ENCODE results near the gene CCDC190.
"Not testable (repeated sequence)": the region's sequence is repeated elsewhere in the genome, so short reads cannot be mapped to it uniquely, and the experiment has no call there.

Gene CCDC190

DNA sequence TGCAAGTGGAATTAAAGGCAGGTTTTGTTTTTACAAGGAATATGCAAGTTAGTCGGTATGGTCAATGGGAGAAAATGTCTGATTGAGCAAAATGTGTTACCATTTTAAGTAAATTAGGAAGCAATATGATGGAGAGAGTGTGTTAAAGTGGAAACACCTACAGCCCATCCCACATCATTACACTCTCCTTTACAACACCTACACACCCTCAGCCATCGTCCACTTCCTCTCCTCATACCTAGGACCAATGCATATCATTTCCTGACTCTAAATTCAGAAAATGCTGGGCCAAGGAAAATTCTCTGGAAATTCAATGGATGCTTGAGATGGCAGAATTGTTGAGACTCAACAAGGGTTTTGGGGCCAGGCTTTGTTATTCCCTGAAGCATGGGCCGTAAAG, 16.4 kb upstream of the CCDC190 start:
- no peak for DNase-seq

- DNase-seq = no peak
These were observed 15.8 kb upstream of the CCDC190 start for GRCh38 chr1:162876751-162877150.

- no peak for DNase-seq
These were observed 13.0 kb upstream of the CCDC190 start for GRCh38 chr1:162873671-162874666.

GRCh38 chr1:162872981-162873380, 12.0 kb upstream of the CCDC190 start:
- no peak for DNase-seq

- DNase-seq = not testable (repeated sequence)
These were observed 10.4 kb upstream of the CCDC190 start for GRCh38 chr1:162871417-162871816.

GRCh38 chr1:162868972-162869371, 8.0 kb upstream of the CCDC190 start:
- DNase-seq = no peak

- no peak for DNase-seq
These were observed 650 bp upstream of the CCDC190 start for GRCh38 chr1:162861625-162862024.

DNA sequence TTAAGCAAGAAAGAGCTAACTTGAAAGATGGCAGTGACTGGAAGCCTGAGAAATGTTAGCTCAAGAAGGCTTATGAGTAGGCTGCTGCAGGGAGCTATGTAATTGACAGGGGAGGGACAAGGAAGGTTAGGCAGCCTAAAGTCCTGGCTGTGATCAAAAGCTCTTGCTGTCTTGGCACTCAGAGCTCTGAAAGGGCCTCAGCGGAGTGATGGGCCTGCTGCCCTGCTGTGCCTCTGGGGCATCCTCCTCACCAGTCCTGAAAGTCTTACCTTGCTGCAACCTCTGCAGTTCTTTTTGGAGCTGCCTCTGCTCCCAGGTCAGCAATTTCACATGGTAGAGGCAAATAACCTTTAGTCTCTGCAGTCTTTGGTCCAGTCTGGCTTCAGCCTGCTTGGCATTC, 1.8 kb downstream of the CCDC190 start:
- DNase-seq = no peak

GRCh38 chr1:162857850-162858249, 3.1 kb downstream of the CCDC190 start:
- DNase-seq = no peak

DNA sequence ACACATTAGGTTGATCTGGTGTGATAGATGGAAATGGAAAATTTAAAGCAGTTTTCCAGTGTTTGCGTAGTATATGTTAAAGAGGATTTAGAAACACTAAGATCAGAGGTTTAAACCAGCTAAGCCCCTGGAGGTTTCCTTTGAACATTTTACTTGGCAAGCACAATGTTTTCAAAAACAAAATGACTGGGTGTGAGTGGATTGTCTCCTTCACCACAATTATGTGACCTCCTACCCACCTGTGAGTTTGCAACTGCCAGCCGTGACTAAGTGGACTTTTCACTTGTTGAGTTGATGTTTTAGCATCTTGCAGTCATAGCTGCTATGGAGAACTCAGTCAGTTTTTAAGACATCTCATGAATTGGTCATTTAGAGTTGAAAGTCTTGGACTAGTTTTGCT, 4.7 kb downstream of the CCDC190 start:
- DNase-seq = no peak

GRCh38 chr1:162855461-162856150, 5.4 kb downstream of the CCDC190 start:
- no peak for DNase-seq

GRCh38 chr1:162854245-162854882, 6.6 kb downstream of the CCDC190 start:
- DNase-seq = peak; percentile 41

- no peak for DNase-seq
These were observed 9.6 kb downstream of the CCDC190 start for GRCh38 chr1:162851341-162851740.

- DNase-seq = no peak
These were observed 11.3 kb downstream of the CCDC190 start for GRCh38 chr1:162849711-162850110.

DNA sequence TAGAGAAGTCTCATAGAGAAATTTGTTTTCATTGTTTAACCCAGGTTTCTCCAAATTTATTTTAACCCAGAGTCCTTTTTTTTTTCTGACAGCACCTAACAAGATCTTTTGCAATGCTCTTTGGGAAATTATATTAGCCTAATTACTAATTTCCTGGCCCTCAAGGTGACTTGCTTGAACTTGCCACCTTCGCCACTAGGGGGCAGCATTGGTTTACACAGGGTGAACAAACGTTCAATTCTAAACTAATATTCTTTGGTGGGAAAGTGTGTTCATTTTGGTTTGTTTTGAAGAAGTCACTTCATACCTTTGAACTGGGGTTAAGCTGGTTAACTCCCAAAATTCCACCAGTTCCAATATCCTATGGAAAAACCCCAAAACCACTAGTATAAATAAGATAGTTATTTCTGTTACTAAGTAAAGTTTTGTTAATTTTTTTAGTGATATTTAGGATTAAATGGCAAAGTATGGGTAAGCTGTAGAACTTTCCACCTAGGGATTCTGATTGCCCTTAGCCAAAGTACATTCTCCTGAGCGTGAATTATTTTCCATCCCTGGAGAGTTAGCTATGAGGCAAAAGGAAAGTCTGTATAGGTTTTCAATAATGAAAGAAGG, 13.0 kb downstream of the CCDC190 start:
- no peak for DNase-seq

- no peak for DNase-seq
These were observed 14.4 kb downstream of the CCDC190 start for GRCh38 chr1:162846256-162847212.

- DNase-seq = no peak
These were observed 16.8 kb downstream of the CCDC190 start for GRCh38 chr1:162844153-162844552.

DNA sequence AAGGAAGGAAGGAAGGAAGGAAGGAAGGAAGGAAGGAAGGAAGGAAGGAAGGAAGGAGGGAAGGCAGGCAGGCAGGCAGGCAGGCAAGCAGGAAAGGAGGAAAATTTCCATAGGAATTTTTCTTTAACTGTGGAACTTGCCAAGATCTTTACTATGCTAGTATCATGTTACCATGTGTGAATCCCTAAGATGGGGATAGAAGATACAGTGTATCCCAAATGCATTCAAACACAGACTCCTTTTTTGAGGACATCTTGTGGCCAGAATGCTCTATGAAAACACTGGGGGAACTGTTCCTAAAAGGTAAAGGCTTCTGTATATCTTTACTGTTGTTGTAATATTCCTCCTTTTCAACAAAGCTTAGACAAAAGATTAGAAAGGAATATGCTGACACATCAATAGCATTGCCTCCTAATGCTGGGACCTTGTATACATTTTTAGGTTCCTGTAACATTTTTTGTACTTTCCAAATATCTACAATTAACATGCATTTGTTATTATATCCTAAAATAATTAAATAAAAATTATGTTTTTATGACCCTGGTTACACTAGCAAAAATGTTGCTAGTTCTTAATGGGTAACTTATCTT, 20.6 kb downstream of the CCDC190 start:
- no peak for DNase-seq

GRCh38 chr1:162838863-162839262, 22.1 kb downstream of the CCDC190 start:
- no peak for DNase-seq

- DNase-seq = no peak
These were observed 25.6 kb downstream of the CCDC190 start for GRCh38 chr1:162835157-162835899.

- no peak for DNase-seq
These were observed 28.5 kb downstream of the CCDC190 start for GRCh38 chr1:162832470-162832869.

All from NCI-H1436 treated with DMSO at 0.1 percent for 48 hours (cell line).